ENCODE results near the gene MAPK10.
"Not testable (repeated sequence)": the region's sequence is repeated elsewhere in the genome, so short reads cannot be mapped to it uniquely, and the experiment has no call there.

The MAPK10 gene

DNA sequence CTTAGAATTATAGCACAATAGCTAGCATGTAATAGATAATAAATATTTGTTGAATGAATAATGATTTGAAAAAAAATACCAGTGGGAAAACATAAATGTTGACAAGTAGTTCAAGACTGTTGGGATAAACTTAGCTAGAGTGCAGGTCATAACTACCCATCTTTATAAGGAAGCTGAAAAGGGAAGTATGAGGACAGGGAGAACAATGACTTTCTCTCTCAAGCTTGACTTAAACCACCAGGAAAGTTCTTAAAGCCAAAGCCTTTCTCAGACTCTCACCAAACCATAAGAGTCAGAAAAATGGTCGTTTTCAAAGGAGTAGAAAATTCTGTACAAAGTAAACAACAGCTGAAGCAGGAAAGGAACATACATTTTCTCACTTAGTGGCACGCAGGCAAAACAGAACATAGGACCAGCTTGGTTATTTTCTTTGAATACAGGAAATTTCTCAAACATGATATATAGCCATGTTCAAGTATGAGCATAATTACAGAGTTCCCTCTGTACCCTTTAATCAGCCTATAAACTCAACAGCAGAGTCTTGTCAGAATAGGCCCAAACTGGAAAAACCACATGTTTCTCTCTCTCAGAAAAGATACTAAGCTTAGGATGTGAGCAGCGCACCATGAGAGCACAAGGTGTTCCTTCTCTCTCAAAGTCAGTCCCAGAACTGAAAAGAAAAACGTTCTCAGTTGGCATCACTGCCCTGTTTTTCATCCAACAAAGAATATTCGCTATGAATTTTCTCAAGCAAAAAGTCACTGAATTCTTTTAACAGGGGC, 28.7 kb downstream of the MAPK10 start:
- no peak overlapping the region for H3K4me3 ChIP-seq (ENCODE audit: low read depth, low read length)
- DNase-seq (ENCODE audit: low read depth), result no peak
- TF ChIP-seq, protein P1, sequence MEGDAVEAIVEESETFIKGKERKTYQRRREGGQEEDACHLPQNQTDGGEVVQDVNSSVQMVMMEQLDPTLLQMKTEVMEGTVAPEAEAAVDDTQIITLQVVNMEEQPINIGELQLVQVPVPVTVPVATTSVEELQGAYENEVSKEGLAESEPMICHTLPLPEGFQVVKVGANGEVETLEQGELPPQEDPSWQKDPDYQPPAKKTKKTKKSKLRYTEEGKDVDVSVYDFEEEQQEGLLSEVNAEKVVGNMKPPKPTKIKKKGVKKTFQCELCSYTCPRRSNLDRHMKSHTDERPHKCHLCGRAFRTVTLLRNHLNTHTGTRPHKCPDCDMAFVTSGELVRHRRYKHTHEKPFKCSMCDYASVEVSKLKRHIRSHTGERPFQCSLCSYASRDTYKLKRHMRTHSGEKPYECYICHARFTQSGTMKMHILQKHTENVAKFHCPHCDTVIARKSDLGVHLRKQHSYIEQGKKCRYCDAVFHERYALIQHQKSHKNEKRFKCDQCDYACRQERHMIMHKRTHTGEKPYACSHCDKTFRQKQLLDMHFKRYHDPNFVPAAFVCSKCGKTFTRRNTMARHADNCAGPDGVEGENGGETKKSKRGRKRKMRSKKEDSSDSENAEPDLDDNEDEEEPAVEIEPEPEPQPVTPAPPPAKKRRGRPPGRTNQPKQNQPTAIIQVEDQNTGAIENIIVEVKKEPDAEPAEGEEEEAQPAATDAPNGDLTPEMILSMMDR (IDR thresholded peaks at IDR 0.05; ENCODE audit: low read depth, low read length, missing control alignments), result no peak

- DNase-seq (ENCODE audit: low read depth); H3K4me3 ChIP-seq (ENCODE audit: low read depth, low read length): not testable (repeated sequence)
These were observed 29.4 kb downstream of the MAPK10 start for GRCh38 chr4:86330411-86330810.

GRCh38 chr4:86329431-86329830, 30.4 kb downstream of the MAPK10 start:
- H3K4me3 ChIP-seq (ENCODE audit: low read depth, low read length), result no peak overlapping the region
- TF ChIP-seq, protein P1 (IDR thresholded peaks at IDR 0.05; ENCODE audit: low read depth, low read length, missing control alignments), result no peak
- DNase-seq (ENCODE audit: low read depth), result no peak

GRCh38 chr4:86326400-86326799, 33.5 kb downstream of the MAPK10 start:
- H3K4me3 ChIP-seq (ENCODE audit: low read depth, low read length), result no peak overlapping the region
- TF ChIP-seq, protein P1 (IDR thresholded peaks at IDR 0.05; ENCODE audit: low read depth, low read length, missing control alignments), result no peak
- DNase-seq (ENCODE audit: low read depth), result no peak

GRCh38 chr4:86319390-86319789, 40.5 kb downstream of the MAPK10 start:
- DNase-seq (ENCODE audit: low read depth), result no peak
- TF ChIP-seq, protein P1 (IDR thresholded peaks at IDR 0.05; ENCODE audit: low read depth, low read length, missing control alignments), result no peak
- H3K4me3 ChIP-seq (ENCODE audit: low read depth, low read length), result no peak overlapping the region

GRCh38 chr4:86315579-86315978, 44.3 kb downstream of the MAPK10 start:
- DNase-seq (ENCODE audit: low read depth), result no peak
- H3K4me3 ChIP-seq (ENCODE audit: low read depth, low read length), result no peak overlapping the region
- TF ChIP-seq, protein P1 (IDR thresholded peaks at IDR 0.05; ENCODE audit: low read depth, low read length, missing control alignments), result no peak

DNA sequence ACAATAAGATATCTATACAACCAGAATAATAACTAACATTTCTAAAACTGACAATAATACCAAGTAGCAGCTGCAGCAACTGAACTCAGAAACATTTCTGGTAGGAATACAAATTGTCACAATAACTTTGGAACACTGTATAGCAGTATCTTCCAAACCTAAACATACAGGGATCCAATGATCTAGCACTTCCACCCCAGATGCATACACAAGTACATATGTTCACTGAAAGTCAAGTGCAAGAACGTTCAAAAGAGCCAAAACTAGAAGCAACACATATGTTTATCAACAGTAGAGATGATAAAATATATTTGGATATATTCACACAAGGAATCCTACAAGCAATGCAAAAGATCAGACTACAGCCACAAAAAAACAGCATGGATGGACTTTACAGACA, 46.2 kb downstream of the MAPK10 start:
- DNase-seq (ENCODE audit: low read depth), result no peak
- TF ChIP-seq, protein P1 (IDR thresholded peaks at IDR 0.05; ENCODE audit: low read depth, low read length, missing control alignments), result no peak

More for the DNA sequence above, 46.2 kb downstream of the MAPK10 start:
- H3K4me3 ChIP-seq (ENCODE audit: low read depth, low read length), result no peak overlapping the region
